T-helper 1 cell (primary cell): ENCODE results near the gene CLIC3.

Experiments
- DNase-seq, 5 donors: peaks; one replicate each; pipeline ENCODE4 v3.0.0-alpha.2; 2012 to 2020

CLIC3 gene

DNA sequence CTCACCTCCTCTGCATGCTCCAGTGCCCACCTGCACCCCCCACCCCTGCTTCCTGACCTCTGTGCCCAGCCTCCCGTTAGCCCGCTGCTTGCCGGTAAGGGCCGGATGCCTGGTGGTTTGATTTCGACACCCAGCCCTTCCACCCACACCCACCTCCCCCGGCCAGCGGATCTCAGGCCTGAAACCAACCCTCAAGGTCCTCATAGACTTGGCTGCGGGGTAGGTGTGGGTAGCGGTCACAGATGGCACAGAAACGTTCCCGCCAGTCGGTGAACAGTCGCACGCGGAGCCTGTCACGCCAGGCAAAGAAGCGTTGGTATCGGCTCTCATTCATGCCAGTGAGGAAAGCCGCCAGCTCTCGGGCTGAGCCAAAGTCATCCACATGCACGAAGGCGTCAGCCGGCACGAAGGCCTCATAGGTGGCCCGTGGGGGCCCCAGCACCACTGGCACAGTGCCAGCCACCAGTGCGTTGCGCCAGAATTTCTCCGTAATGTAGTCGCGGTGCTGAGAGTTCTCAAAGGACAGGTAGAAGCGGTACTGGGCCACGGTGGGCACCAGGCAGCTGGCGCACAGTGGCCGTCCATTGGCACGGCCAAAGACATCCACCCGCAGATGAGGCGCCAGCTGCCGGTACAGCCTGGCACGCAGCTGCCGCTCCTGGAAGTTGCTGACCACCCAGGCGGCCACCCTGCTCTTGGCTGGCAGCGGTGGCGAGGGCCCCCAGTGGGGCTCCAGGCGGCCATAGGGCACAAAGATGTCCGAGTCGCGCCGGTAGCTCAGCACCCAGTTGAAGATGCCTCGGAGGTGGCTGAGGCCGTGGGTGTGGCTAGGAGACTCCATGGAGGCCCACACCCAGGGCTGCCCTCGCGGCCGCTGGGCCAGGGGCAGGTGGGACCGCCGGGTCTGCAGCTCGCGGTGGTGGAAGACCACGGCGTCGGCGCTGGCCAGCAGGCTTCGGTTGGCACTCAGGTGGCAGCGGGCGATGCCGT lies 34.5 kb upstream of the CLIC3 start:
- DNase-seq, result peak in 1 of 5 donors; percentile 88

DNA sequence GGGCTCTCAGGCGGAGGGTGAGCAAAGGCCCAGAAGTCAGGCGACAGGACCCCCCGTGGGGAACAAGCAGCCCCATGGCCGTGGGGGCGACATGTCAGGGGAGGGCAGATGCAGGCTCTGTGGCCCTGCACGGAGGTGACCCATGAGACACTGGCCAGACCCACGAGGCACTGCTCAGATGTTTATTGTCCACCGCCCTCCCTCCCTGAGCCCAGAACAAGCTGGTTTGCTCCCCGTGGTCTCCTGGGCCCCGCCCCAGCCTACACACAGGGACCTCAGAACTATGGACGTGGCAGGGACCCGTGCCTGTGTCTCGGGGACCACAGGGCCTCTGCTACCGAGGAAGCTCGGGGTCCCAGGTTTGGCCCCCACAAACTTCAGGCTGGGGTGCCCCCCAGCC lies 33.6 kb upstream of the CLIC3 start:
- DNase-seq, result peak in 1 of 5 donors; percentile 51

DNA sequence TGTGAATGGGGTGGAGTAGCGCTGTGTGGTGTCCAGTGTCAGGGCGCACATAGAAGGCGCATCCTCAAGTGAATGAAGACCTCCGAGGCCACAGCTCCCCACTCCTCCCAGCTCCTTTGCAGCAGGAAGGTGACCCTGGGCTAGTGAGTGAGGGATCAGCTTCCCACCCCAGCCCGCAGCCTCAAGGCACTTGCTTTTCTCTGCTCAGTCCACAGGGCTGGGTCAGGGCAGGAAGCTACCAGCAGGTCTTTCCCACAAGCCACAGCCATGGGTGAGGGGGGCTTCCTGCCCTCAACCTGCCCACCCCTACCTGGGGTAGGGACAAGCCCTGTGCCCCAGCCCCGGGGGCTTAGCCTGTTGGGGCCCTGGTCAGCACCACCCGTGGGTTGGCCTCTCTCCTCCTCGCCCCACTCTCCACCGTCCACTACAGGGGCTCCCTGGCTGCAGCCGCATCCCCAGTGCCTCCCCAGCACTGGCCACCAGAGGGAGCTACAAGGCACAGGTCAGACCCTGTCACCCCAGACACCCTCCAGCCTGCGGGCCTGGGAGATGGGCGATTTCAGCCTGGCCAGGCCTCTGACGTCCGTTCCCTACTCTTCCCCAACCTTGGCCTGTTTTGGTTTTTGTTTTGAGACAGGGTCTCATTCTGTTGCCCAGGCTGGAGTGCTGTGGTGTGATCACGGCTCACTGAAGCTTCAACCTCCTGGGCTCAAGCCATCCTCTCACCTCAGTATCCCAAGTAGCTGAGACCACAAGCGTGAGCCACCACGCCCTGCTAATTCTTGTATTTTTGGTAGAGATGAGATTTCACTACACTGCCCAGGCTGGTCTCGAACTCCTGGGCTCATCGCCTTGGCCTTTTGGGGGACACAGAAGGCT lies 32.9 kb upstream of the CLIC3 start:
- DNase-seq, result peak; percentile 35 to 80 (median 58)

- DNase-seq, result peak; percentile 56 to 80 (median 66)
Observed at GRCh38 chr9:137028263-137029057, 32.1 kb upstream of the CLIC3 start.

DNA sequence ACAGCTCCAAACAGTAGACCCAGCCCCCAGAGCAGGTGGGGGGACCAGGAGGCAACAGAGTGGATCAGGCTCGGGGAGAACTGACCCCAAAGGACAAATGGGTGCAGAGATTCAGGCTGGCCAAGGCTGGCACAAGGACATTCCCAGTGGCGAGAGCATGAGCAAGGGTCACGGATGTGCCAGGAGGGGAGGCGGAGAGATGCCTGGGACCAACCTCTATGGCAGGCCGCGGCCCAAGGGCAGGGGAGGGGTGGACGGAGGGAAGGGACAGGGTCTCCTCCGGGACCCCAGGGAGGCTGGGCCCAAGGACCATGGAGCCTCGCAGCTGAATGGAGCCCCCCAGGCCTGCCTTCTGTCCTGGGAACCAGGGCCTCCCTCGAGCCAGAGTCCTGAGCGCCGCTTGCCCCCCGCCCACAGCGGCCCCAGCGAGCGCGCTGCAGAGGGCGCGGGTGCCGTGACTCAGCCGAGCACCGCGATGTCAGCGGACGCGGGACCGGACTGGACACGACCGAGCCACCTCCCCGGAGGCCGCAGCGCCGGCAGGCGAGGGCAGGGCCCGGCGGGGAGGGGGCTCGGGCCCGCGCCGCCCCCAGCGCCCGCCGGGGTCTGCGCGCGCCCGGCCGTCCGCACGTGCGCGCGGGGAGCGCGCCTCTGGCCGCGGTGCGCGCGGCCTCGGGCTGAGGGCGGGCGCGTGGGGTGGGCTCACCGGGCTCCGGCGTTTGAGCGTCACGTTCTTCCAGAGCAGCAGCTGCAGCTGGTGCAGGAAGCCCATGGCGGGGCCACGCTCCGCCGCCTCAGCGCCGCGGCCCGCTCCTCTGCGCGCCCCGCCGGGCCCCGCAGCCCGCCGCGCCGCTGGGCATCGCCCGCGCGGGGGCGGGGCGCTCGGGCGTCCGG lies 31.2 kb upstream of the CLIC3 start, which contains the start of gene ABCA2:
ABCA2 (minus strand) TSS at position 869 of the 894 bp plus-strand sequence; CDS start at position 772, 97 bp downstream.
- no peak for DNase-seq

DNA sequence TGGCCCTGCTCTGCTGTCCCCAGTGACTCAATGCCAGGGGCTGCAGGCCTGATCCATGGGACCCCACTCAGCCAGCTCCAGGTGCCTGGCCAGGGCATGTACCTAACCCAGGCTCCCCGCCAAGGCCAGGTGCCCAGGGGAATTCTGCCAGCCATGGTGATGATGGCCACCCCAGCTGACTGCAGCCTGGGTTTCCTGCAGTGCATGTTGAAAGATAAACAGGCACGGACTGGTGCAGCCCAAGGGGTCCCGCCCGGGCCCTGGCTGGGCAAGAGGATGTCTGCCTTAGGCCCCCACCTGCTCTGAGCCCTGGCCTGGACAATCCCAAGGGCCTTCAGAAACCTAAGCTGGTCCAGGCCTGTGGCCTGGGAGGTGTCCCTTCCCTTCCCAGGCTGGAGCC lies 30.5 kb upstream of the CLIC3 start:
- DNase-seq, result no peak

- DNase-seq, result no peak
Observed at GRCh38 chr9:137026384-137026783, 30.0 kb upstream of the CLIC3 start.

- DNase-seq, result no peak
Observed at GRCh38 chr9:137025517-137025966, 29.2 kb upstream of the CLIC3 start.

- DNase-seq, result no peak
Observed at GRCh38 chr9:137023583-137023991, 27.2 kb upstream of the CLIC3 start.

GRCh38 chr9:137023157-137023556 lies 26.8 kb upstream of the CLIC3 start:
- no peak for DNase-seq

- no peak for DNase-seq
Observed at GRCh38 chr9:137022662-137023008, 26.3 kb upstream of the CLIC3 start.

GRCh38 chr9:137021979-137022661 lies 25.8 kb upstream of the CLIC3 start:
- peak; percentile 56 to 78 (median 63) for DNase-seq

DNA sequence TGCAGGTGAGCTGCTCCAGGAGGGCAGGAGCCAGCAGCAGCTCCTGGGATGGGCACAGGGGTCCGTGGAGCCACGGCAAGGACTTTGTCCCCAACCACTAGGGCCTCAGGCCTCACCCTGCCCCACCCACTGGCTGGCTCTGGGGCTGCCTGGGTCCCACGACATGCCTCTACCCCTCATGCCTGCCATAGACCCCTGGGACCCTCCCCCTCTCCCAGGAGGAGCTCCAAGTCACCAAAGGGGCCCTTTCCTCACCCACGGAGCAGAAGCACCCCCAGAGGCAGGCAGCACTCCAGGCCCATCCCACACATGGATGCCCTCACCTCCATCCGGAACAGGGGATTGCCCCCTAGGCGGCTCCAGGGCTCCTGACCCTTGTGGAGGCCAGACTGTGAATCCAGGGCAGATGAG lies 25.2 kb upstream of the CLIC3 start:
- no peak for DNase-seq

DNA sequence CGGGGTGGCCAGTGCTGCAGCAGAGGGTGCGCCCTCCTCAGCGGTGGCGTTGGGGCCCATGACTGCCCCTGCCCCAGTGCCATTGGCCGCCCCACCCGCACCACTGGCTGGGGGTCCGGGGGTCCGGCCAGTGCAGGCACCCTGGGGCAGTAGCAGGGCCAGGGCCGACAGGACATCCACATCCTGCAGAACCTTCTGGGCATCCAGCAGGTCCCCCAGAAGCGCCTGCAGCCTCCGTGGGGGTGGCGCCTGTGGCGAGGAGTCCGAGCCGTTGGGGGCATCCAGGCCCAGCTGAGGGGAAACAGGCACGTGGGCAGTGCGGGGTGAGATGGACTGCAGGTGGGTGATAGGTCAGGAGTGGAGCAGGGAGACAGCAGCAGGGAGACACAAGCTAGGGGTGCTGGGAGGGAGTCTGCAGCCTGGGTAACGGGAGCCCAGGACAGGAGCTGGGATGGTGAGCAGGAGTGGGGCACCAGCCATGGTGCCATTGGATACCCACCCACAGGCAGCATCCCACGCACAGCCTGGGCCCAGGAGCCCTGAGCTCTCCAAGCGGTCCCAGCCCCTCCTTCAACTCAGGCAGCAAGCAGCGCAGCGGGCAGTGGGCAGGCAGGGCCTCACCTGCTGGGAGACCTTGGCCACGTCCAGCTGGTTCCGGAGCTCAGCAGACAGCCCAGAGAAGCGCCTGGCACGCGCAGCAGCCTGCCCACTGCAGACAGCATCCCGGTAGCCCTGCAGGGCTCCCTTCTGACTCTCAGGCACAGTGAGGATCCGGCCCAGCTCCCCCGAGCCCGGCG lies 24.6 kb upstream of the CLIC3 start:
- no peak for DNase-seq

DNA sequence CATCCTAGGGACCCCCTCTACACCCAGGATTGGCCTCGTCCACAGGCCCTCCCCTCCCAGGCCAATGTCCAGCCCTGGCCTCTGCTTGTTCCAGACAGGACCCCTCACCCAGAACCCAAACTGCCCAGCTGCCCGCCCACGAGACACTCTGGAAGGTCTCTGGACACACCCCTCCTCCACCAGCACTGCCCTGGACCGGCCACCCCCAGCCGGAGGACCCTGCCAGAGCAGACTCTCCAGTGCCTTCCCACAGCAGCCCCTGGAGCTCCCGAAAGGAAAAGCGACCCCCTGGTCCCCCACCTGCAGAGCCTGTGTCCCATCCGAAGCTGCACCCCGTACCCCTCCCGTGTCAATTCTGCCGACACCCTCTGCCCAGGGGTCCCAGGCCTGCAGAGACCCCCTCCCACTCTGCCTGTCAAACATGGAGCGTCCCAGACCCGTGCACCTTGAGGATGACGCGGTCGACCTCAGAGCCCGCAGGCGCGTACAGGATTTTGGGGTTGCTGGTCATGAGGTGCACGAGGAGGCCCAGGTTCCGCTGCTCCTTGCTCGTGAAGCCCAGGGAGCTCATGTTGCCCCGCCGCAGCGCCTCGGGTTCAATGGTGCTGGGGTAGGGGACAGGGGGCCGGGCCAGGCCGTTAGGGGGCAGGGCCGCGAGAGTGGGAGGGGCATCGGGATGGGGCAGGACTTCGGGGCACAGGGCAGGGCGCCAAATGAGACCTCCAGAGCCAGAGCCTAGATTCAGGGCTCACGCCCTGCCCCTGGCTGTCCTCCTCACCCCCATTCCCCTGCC lies 23.7 kb upstream of the CLIC3 start:
- DNase-seq, result no peak

- DNase-seq, result no peak
Observed at GRCh38 chr9:137018761-137019559, 22.6 kb upstream of the CLIC3 start.

DNA sequence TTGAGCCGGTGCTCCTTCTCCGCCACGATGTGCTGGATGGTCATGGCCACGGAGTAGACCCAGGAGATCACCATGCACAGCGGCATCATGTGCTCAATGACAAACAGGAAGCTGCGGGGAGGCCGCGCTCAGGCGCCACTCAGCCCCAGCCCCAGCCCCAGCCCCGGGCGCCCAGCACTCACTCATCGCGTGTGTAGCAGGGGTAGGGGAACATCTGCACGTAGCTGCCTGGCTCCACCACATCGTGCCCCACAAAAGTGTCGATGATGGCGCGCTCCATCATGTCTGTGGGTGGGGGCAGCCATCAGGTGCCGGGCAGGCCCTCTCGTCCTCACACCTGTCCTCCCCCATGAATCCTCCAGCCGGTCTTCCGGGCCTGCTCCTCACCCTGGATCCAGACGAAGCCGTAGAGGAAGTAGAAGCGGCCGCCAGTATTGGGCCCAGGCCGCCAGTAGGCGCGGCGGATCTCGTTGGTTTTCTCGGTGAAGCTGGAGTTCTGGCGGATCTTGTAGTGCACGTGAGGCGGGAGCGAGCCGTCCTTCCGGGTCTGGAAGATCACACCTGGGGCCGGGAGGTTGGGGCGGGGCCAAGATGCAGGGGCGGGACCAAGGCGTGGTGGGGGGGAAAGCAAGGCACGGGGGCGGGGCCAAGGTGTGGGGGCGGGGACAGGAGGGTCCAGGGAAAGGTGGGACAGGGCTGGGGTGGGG lies 21.6 kb upstream of the CLIC3 start:
- DNase-seq, result no peak
